HG03565 (cell line): Measurements from ENCODE around the gene FREM1.

Experiments
- ATAC-seq: cut with Tn5 transposase; IDR thresholded peaks from one replicate; pipeline ENCODE4 v1.9.1; 2021; ENCODE audit warnings: mild to moderate bottlenecking, moderate library complexity; ENCODE audit not compliant: unreplicated experiment

FREM1 gene

GRCh38 chr9:14882090-14882489 is 28.1 kb downstream of the FREM1 start:
- no peak for ATAC-seq

- ATAC-seq = no peak
These were observed 29.2 kb downstream of the FREM1 start for GRCh38 chr9:14881006-14881405.

GRCh38 chr9:14870090-14870489 is 40.1 kb downstream of the FREM1 start:
- no peak for ATAC-seq

GRCh38 chr9:14869671-14870070 is 40.6 kb downstream of the FREM1 start:
- no peak for ATAC-seq

- no peak for ATAC-seq
These were observed 41.2 kb downstream of the FREM1 start for GRCh38 chr9:14868772-14869583.

GRCh38 chr9:14868418-14868771 is 41.8 kb downstream of the FREM1 start:
- no peak for ATAC-seq

GRCh38 chr9:14866200-14866749 is 44.0 kb downstream of the FREM1 start:
- ATAC-seq = no peak

- ATAC-seq = no peak
These were observed 45.9 kb downstream of the FREM1 start for GRCh38 chr9:14864309-14864708.

- no peak for ATAC-seq
These were observed 46.8 kb downstream of the FREM1 start for GRCh38 chr9:14863402-14863801.

GRCh38 chr9:14857449-14858305 is 52.6 kb downstream of the FREM1 start:
- ATAC-seq = no peak

- no peak for ATAC-seq
These were observed 60.4 kb downstream of the FREM1 start for GRCh38 chr9:14849851-14850250.

GRCh38 chr9:14849296-14849695 is 60.9 kb downstream of the FREM1 start:
- ATAC-seq = no peak

GRCh38 chr9:14846871-14847311 is 63.3 kb downstream of the FREM1 start:
- ATAC-seq = peak; percentile 96

GRCh38 chr9:14843163-14843562 is 67.1 kb downstream of the FREM1 start:
- no peak for ATAC-seq

GRCh38 chr9:14842269-14842668 is 68.0 kb downstream of the FREM1 start:
- ATAC-seq = no peak

GRCh38 chr9:14838701-14839100 is 71.5 kb downstream of the FREM1 start:
- ATAC-seq = no peak

- ATAC-seq = no peak
These were observed 73.3 kb downstream of the FREM1 start for GRCh38 chr9:14836885-14837284.

- no peak for ATAC-seq
These were observed 78.6 kb downstream of the FREM1 start for GRCh38 chr9:14831661-14832060.

- ATAC-seq = no peak
These were observed 79.2 kb downstream of the FREM1 start for GRCh38 chr9:14831074-14831473.

GRCh38 chr9:14830057-14830456 is 80.2 kb downstream of the FREM1 start:
- ATAC-seq = no peak

- ATAC-seq = no peak
These were observed 81.0 kb downstream of the FREM1 start for GRCh38 chr9:14829204-14829603.

GRCh38 chr9:14827805-14828204 is 82.4 kb downstream of the FREM1 start:
- no peak for ATAC-seq
